ENCODE results near the gene CABP2.
"Not testable (repeated sequence)": the region's sequence is repeated elsewhere in the genome, so short reads cannot be mapped to it uniquely, and the experiment has no call there.

Gene CABP2

GRCh38 chr11:67524480-67524808, 1.2 kb upstream of the CABP2 start:
- Histone ChIP-seq H3K9me3 (no peaks in the 10 kb centered on the region), H3K36me3 (no peaks in the 10 kb centered on the region), H3K27me3 (no peaks in the 10 kb centered on the region), H3K9ac (no peak overlapping the region), H4K20me1 (no peaks in the 10 kb centered on the region), H3K27ac (no peak overlapping the region), H3K4me3 (no peak overlapping the region), H3K4me1 (peaks cover 3% of the 10 kb centered on the region), H3K4me2 (no peak overlapping the region)
- no peak for TF ChIP-seq Cebpa-rat (IDR thresholded peaks at IDR 0.05)

GRCh38 chr11:67523556-67524479, 572 bp upstream of the CABP2 start:
- no peak overlapping the region for H3K27ac ChIP-seq
- no peak overlapping the region for H3K4me3 ChIP-seq
- H3K4me2 ChIP-seq: no peak overlapping the region
- H3K36me3 ChIP-seq: no peaks in the 10 kb centered on the region
- no peak overlapping the region for H3K9ac ChIP-seq
- H3K27me3 ChIP-seq: no peaks in the 10 kb centered on the region
- H3K9me3 ChIP-seq: no peaks in the 10 kb centered on the region
- H3K4me1 ChIP-seq: no peaks in the 10 kb centered on the region
- TF ChIP-seq Cebpa-rat (IDR thresholded peaks at IDR 0.05): no peak
- H4K20me1 ChIP-seq: no peaks in the 10 kb centered on the region

- TF ChIP-seq Cebpa-rat (IDR thresholded peaks at IDR 0.05): no peak
Measured at GRCh38 chr11:67522338-67522737, 908 bp downstream of the CABP2 start.

GRCh38 chr11:67521924-67522323, 1.3 kb downstream of the CABP2 start:
- H3K4me1 ChIP-seq: no peaks in the 10 kb centered on the region
- H3K4me3 ChIP-seq: no peak overlapping the region
- H3K36me3 ChIP-seq: no peaks in the 10 kb centered on the region
- H3K9ac ChIP-seq: no peak overlapping the region
- no peaks in the 10 kb centered on the region for H3K9me3 ChIP-seq
- no peak overlapping the region for H3K27ac ChIP-seq
- no peak overlapping the region for H3K4me2 ChIP-seq
- no peaks in the 10 kb centered on the region for H3K27me3 ChIP-seq
- TF ChIP-seq Cebpa-rat (IDR thresholded peaks at IDR 0.05): no peak
- no peaks in the 10 kb centered on the region for H4K20me1 ChIP-seq

More at GRCh38 chr11:67522338-67522737, 908 bp downstream of the CABP2 start:
- H3K9ac ChIP-seq: no peak overlapping the region
- H3K4me3 ChIP-seq: no peak overlapping the region
- H4K20me1 ChIP-seq: no peaks in the 10 kb centered on the region
- no peaks in the 10 kb centered on the region for H3K36me3 ChIP-seq
- no peaks in the 10 kb centered on the region for H3K27me3 ChIP-seq
- H3K9me3 ChIP-seq: no peaks in the 10 kb centered on the region
- no peaks in the 10 kb centered on the region for H3K4me1 ChIP-seq
- H3K27ac ChIP-seq: no peak overlapping the region
- H3K4me2 ChIP-seq: no peak overlapping the region

- Histone ChIP-seq H3K9me3 (no peaks in the 10 kb centered on the region), H3K27me3 (no peaks in the 10 kb centered on the region), H3K4me2 (no peak overlapping the region), H3K4me1 (no peaks in the 10 kb centered on the region), H3K27ac (no peak overlapping the region), H4K20me1 (no peaks in the 10 kb centered on the region), H3K4me3 (no peak overlapping the region), H3K9ac (no peak overlapping the region), H3K36me3 (no peaks in the 10 kb centered on the region)
- no peak for TF ChIP-seq Cebpa-rat (IDR thresholded peaks at IDR 0.05)
Measured at GRCh38 chr11:67520856-67521824, 2.1 kb downstream of the CABP2 start.

- Histone ChIP-seq H3K9me3 (no peaks in the 10 kb centered on the region), H3K4me3 (no peak overlapping the region), H3K36me3 (no peaks in the 10 kb centered on the region), H3K4me2 (no peak overlapping the region), H4K20me1 (no peaks in the 10 kb centered on the region), H3K27ac (no peak overlapping the region), H3K27me3 (no peaks in the 10 kb centered on the region), H3K4me1 (no peaks in the 10 kb centered on the region), H3K9ac (no peak overlapping the region)
- TF ChIP-seq Cebpa-rat (IDR thresholded peaks at IDR 0.05): no peak
Measured at GRCh38 chr11:67519726-67520125, 3.5 kb downstream of the CABP2 start.

- Histone ChIP-seq H3K4me3 (no peak overlapping the region), H3K36me3 (no peaks in the 10 kb centered on the region), H3K27me3 (no peaks in the 10 kb centered on the region), H4K20me1 (no peaks in the 10 kb centered on the region), H3K27ac (no peak overlapping the region), H3K9ac (no peak overlapping the region), H3K4me1 (no peaks in the 10 kb centered on the region), H3K9me3 (no peaks in the 10 kb centered on the region), H3K4me2 (no peak overlapping the region)
- no peak for TF ChIP-seq Cebpa-rat (IDR thresholded peaks at IDR 0.05)
Measured at GRCh38 chr11:67517784-67518552, 5.3 kb downstream of the CABP2 start.

GRCh38 chr11:67516806-67517205, 6.4 kb downstream of the CABP2 start:
- H3K4me2 ChIP-seq: no peak overlapping the region
- H3K4me3 ChIP-seq: no peak overlapping the region
- no peaks in the 10 kb centered on the region for H4K20me1 ChIP-seq
- H3K9me3 ChIP-seq: no peaks in the 10 kb centered on the region
- H3K4me1 ChIP-seq: no peaks in the 10 kb centered on the region
- H3K9ac ChIP-seq: no peak overlapping the region
- no peaks in the 10 kb centered on the region for H3K36me3 ChIP-seq
- no peak for TF ChIP-seq Cebpa-rat (IDR thresholded peaks at IDR 0.05)
- H3K27me3 ChIP-seq: no peaks in the 10 kb centered on the region
- H3K27ac ChIP-seq: no peak overlapping the region

GRCh38 chr11:67514116-67514515, 9.1 kb downstream of the CABP2 start:
- Histone ChIP-seq H3K36me3 (no peaks in the 10 kb centered on the region), H3K4me2 (no peak overlapping the region), H3K27ac (no peak overlapping the region), H3K9me3 (no peaks in the 10 kb centered on the region), H4K20me1 (no peaks in the 10 kb centered on the region), H3K4me1 (peaks cover 1% of the 10 kb centered on the region), H3K27me3 (no peaks in the 10 kb centered on the region), H3K4me3 (no peak overlapping the region), H3K9ac (no peak overlapping the region)
- no peak for TF ChIP-seq Cebpa-rat (IDR thresholded peaks at IDR 0.05)

- H3K4me3 ChIP-seq, H3K36me3 ChIP-seq, H3K4me2 ChIP-seq, H3K9ac ChIP-seq, H4K20me1 ChIP-seq, H3K27me3 ChIP-seq, H3K9me3 ChIP-seq, H3K27ac ChIP-seq: not testable (repeated sequence)
- H3K4me1 ChIP-seq: peaks cover 19% of the 10 kb centered on the region
Measured at GRCh38 chr11:67511558-67511957, 11.7 kb downstream of the CABP2 start.
